Stimulated activated CD4-positive, alpha-beta T cell treated with anti-CD3 and anti-CD28 coated beads, Interleukin-4, amount 100 ng/mL, for 1 hour (primary cell): Measurements from ENCODE around the gene TMEM126B.

ENCODE experiments used
- DNase-seq: peaks from one replicate; pipeline ENCODE4 v3.0.0-alpha.2; 2020

The TMEM126B gene

DNA sequence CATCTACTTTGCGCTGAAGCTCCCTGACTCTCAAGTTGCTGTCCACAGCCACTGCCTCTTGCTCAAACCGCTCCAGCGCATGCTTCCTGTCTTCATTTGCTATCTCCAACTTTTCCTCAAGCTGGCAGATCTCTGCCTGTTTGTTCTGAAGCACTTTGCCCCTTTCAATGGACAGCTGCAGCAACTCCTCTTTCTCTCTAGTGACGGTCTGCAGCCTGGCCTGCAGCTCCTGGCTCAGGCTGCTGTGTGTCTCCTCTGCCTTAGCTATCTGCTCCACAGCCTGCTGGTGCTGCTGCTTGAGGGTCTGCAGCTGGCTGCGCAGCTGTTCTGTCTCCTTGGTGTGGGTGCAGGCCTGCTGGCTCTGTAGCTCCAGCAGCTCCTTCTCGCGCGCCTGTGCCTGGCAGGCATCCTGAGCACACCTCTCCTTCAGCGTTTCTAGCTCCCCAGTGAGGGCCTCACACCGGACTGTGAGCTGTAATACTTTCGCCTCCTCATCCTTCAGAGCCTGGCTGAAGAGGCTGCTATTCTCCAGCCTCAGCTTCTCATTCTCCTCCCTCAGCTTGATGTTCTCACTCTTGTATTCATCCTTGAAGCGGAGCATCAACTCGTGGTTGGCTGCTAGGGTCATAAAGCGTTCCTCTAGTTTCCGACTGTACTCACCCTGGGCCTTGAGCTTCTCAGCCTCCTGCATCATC is 56.9 kb downstream of the TMEM126B start:
- no peak for DNase-seq

GRCh38 chr11:85685820-85686459 is 57.5 kb downstream of the TMEM126B start, which contains the start of gene CCDC89:
TSS of gene CCDC89 (minus strand) at chr11:85686195. CDS start at chr11:85686130, 65 bp downstream.
- no peak for DNase-seq
